DMS153 (cell line): Measurements from ENCODE around the gene POLR2L.

Source experiments
- DNase-seq: peaks from one replicate; lab custom pipeline; 2025; lab: John Stamatoyannopoulos, UW

The POLR2L gene

GRCh38 chr11:826836-827145 is 15.5 kb downstream of the POLR2L start:
- no peak for DNase-seq

GRCh38 chr11:826227-826621 is 16.1 kb downstream of the POLR2L start:
- DNase-seq = no peak

- DNase-seq = no peak
Observed at GRCh38 chr11:825366-826226, 16.7 kb downstream of the POLR2L start.

GRCh38 chr11:824942-825341 is 17.4 kb downstream of the POLR2L start:
- no peak for DNase-seq

- DNase-seq = peak; percentile 83
Observed at GRCh38 chr11:824292-824880, 17.9 kb downstream of the POLR2L start.

GRCh38 chr11:823441-824291 is 18.7 kb downstream of the POLR2L start:
- DNase-seq = peak; percentile 22

- no peak for DNase-seq
Observed at GRCh38 chr11:821512-822371, 20.6 kb downstream of the POLR2L start.

- no peak for DNase-seq
Observed at GRCh38 chr11:820655-821511, 21.4 kb downstream of the POLR2L start.

- DNase-seq = peak; percentile 85
Observed at GRCh38 chr11:819943-820649, 22.2 kb downstream of the POLR2L start.

- DNase-seq = peak; percentile 68
Observed at GRCh38 chr11:819129-819931, 23.0 kb downstream of the POLR2L start.

- no peak for DNase-seq
Observed at GRCh38 chr11:818396-819128, 23.8 kb downstream of the POLR2L start, which contains the start of gene PNPLA2. Gene PNPLA2, plus strand, starts transcription at chr11:818914. Its CDS starts 805 bp downstream, at chr11:819719.

GRCh38 chr11:816433-816779 is 25.9 kb downstream of the POLR2L start:
- no peak for DNase-seq

- no peak for DNase-seq
Observed at GRCh38 chr11:815675-816432, 26.5 kb downstream of the POLR2L start.

GRCh38 chr11:813456-814096 is 28.8 kb downstream of the POLR2L start:
- no peak for DNase-seq

- no peak for DNase-seq
Observed at GRCh38 chr11:813072-813455, 29.3 kb downstream of the POLR2L start.

GRCh38 chr11:812390-812789 is 29.9 kb downstream of the POLR2L start:
- no peak for DNase-seq

- no peak for DNase-seq
Observed at GRCh38 chr11:811446-812245, 30.7 kb downstream of the POLR2L start.
